Adipose tissue (tissue), 3 donors: ENCODE data around the gene SOCS6. TPM values are rescaled to one million over a fixed set of nuclear protein-coding genes. Genes with fewer than 3 reads are reported as not detected.

Experiments used
- H3K27ac ChIP-seq: one replicate; pipeline ENCODE4 v1.5.1; 2013; ENCODE audit warnings: low read depth, low read length
- WGBS, 3 donors: extraction: QIAGEN DNeasy Blood & Tissue Kit; methylation state at CpG; one replicate each; pipeline ENCODE4 v1.1.7; 2013; 5-methylcytosine and 5-hydroxymethylcytosine counted together
- polyA plus RNA-seq, 3 donors: library from polyadenylated mRNA; stranded (reverse); fragments of 200-250 nt; gene quantifications; one replicate each; pipeline ENCODE4 v1.2.3, GENCODE V29; 2013
- donor health status: healthy with polysubstance abuse.
- donor health status: Bipolar disorder and iron deficiency.
- donor health status: healthy.

SOCS6 gene
- polyA plus RNA-seq, 3 donors: 4.0 to 9.4 (median 4.5) TPM

DNA sequence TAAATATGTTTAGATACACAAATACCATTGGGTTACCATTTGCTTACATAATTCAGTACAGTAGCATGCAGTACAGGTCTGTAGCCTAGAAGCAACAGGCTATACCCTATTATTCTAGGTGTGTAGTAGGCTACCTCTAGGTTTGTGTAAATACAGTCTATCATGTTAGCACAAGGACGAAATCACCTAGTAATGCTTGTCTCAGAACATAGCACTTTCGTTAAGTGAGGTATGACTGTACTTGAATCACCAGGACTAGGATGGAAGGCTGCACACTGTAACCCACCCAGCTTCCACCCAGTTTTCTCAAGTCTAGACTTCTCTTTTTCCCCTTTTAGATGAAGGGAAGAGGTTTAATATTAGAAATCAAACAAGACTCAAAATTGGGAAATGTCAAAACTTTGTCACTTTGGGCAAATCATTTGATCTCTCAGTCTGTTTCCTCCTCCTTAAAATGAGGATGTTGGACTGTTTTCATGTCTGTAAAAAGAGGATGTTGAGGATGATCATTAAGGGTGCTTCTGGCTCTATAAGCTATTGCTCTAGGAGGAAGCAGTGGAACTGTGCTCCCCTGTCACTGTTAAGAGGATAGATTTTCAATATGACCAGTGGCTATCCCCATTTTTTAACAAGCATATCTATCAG is 3.7 kb upstream of the SOCS6 start:
- no peak overlapping the region for H3K27ac ChIP-seq
- 69 to 74% (median 74%) methylated on average over 2 of the region's 2 CpGs for WGBS, 3 donors

DNA sequence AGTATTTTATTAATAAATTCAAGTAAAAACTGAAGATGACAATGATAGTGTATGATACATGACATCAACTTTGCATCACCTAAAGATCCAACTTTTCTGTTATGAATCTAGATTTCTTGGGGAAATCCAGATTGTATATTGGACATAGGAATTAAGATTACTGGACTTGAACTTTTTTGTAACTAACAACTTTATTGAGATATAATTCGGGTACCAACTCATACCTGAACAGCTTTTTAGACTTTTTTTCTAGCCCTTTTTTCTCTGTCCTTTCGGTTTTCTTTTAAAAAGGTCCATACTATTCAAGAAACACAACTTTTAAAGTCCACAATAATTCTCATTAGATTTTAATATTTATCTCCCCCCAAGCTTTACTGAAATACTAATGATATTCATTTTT is 1.1 kb upstream of the SOCS6 start:
- no peak overlapping the region for H3K27ac ChIP-seq
- WGBS, 3 donors: 95 to 99% (median 98%) methylated on average over 2 of the region's 2 CpGs

DNA sequence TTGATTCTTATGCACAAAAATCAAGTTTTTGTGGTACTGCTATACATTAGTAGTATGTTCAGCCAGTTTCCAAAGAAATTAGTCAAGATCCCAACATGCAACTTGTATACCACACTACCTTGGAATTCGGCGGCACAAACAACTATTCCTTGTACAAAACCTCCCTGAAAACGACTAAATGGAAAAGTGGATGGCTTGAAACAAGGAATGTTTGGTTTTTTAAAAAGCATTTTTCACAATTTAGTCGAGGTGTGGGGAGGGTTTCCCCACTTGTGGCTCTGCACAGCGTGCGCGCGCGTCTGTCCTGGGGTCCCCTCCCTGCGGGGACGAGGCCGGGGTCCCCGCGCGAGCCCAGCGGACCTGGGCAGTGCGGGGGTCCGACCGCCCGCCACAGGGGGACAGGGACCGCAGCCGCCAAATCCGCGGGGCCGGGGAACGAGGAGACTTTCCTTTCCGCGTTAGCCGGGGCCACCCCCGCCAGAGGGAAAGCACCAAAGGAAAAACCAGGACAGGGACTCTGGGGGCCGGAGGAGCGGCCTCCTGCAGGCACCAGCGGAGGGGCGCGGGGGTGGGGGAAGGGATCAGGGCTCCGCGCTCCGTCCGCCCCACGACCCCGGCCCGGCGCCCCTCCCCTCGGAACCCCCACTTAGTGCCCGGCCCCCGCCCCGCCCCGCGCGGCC is 534 bp upstream of the SOCS6 start:
- WGBS, 3 donors: 2 to 4% (median 3%) methylated on average over 37 to 50 of the region's 50 CpGs
- no peak overlapping the region for H3K27ac ChIP-seq

DNA sequence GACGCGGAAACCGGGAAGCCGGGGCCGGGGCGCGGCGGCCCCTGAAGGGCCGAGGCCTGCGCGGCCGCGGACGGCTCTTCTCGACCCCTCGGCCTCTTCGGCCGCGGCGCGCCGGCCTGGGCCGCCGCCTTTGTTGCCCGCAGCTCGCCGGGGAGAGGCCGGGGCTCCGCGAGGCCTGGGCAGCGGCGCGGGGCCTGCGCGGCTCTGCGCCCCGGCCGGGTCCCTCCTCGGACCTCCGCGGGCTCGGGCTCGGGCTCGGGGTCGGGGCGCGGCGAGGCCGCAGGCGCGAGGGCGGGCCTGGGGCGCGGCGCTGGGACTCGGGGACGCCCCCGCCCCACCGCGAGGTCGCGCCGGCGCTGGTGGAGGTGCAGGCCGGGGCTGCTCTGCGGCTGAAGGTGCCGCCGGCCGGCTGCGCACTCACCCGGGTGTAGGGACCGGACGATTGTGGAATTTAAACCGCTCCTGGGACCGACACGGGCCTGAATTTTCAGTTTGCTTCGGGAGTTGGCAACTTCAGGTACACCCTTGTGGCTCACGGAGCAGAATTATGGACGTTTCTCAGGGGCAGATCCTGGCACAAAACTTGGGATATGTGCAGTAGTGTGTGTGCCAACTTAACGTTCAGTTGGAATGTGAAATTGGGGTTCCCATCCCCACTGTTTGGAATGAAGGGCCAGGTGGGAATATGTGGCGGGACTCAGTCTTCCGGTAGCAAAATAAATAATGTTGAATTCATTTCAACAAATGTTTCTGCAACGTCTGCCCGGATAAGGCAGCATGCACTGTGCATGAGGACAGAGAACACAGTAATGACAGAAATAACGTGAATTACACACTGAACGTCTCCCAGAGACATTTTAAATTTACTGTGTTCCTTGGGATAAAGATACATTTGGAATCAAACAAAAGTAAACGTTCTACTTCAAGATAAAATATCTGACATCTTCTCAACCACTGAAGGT is 787 bp downstream of the SOCS6 start:
- WGBS, 3 donors: 0 to 1% (median 1%) methylated on average over 63 to 87 of the region's 87 CpGs
- no peak overlapping the region for H3K27ac ChIP-seq

DNA sequence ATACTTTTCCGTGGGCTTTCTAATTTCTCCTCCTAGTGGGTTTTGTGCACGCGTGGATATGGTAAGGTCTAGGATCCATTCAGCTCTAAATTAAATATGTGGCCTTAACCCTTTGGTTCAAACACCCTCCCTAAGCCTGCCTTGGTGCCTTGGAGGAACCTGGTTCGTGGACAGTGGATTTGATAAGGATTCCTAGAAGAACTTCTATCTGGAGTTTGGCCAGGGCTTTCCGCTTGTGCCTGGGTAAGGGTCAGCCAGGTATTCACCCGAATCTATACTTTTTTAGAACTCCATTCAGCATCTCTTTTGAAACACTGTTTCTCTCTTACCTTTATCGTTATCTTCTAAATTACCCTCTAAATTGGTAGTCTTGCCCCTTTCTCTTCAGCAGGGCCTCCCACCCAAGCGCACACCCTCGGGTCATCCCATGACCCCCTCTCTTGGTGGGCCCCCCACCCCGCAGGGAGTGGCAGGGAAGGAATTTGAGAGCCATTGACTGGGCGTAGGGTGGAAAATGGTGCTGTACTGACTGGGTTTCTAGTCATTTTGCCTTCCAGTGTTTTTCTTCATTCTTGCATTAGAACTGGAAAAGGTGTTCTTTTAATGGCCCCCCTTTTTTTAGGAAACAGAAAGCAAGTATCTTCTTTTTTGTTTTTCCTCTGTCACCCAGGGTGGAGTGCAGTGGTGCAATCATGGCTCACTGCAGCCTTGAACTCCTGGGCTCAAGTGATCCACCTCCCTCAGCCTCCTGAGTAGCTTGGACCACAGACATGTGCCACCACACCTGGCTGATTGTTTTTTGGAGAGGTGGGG is 1.8 kb downstream of the SOCS6 start:
- 49 to 73% (median 68%) methylated on average over 11 of the region's 11 CpGs for WGBS, 3 donors
- no peak overlapping the region for H3K27ac ChIP-seq

DNA sequence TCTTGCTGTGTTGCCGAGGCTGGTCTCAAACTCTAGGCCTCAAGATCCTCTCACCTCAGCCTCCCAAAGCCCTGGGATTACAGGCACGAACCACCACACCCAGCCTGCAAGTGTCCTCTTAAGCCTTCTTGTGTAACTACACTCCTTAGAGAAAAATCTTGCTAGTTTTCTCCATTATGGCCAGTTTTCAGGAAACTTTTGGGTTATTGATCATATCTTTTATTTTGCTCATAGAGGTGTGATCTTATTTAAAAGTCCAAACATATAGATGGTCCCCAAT is 2.4 kb downstream of the SOCS6 start:
- WGBS, 3 donors: 78 to 92% (median 88%) methylated on average over 2 of the region's 2 CpGs
- H3K27ac ChIP-seq: no peak overlapping the region

DNA sequence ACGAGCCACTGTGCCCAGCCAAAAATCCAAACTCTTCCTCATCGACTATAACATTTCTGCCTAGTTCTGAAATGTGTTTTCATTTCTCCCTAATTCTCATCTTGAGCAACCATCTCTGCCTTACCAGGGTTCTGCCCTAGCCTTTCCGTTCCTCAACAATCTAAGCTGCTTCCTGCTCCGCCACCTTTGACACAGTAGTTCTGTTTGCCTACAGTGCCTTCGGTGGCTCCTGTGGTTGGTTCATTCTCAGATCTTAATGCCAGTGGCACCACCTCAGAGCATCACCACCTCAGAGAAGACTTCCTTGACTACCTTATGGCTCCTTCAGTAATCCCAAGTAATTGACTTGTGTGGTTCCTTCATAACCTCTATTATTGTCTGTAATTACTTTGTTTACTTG is 3.8 kb downstream of the SOCS6 start:
- WGBS, 3 donors: 52 to 91% (median 64%) methylated on average over 5 of the region's 5 CpGs

DNA sequence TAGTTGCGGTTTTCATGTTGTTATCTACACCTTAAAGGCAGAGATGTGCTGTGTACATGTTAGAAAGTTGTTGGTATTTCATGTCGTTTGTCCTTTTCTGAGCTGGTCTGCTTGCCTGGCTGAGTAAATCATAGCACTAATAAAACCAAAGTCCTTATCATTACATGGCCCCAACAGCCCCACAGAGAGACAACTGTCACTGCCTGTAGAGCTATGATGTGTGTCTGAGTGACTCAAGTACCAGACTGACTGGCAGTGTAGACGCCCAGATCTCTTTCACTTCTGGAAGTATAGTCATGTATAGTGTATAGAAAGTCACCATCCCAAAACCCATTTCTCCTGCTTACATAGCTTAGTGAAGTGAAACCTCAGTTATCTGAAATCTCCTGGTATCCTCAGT is 4.3 kb downstream of the SOCS6 start:
- no peak overlapping the region for H3K27ac ChIP-seq
- 55 to 85% (median 71%) methylated on average over 3 of the region's 3 CpGs for WGBS, 3 donors

More for the DNA sequence above, 3.8 kb downstream of the SOCS6 start:
- no peak overlapping the region for H3K27ac ChIP-seq

DNA sequence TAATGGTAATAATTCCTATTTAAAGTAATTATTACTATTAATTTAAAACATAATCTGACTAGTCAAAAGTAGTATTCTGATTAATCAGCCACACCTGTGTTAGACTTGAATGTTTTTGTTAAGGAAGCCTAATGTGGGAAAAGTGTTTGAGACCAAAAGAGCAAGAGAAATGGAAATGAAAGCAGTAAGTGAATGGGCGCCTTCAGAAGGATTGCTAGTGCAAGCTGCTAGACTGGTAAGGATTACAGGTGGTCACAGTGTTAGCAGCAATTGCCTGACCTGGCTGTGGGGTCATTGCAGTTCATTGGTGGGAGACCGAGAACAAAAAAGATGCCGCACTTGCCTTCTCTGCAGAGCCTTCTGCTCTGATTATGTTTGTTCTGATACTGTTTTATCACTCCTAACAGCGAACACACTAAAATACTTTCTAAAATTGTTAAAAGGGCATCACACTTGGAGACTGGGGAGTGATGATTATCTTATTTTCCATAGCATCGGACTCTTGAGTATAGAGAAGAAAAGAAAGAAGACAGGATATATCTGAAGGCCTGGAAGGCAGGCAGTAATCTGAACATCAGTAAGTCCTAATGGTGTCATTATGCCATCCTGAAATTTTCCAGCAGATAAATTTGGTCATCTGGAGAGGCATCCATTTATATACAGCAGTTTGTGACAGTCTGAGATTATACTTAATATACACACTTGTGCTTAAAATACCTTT is 5.8 kb downstream of the SOCS6 start:
- H3K27ac ChIP-seq: no peak overlapping the region
- WGBS, 3 donors: 82 to 93% (median 82%) methylated on average over 5 of the region's 5 CpGs

DNA sequence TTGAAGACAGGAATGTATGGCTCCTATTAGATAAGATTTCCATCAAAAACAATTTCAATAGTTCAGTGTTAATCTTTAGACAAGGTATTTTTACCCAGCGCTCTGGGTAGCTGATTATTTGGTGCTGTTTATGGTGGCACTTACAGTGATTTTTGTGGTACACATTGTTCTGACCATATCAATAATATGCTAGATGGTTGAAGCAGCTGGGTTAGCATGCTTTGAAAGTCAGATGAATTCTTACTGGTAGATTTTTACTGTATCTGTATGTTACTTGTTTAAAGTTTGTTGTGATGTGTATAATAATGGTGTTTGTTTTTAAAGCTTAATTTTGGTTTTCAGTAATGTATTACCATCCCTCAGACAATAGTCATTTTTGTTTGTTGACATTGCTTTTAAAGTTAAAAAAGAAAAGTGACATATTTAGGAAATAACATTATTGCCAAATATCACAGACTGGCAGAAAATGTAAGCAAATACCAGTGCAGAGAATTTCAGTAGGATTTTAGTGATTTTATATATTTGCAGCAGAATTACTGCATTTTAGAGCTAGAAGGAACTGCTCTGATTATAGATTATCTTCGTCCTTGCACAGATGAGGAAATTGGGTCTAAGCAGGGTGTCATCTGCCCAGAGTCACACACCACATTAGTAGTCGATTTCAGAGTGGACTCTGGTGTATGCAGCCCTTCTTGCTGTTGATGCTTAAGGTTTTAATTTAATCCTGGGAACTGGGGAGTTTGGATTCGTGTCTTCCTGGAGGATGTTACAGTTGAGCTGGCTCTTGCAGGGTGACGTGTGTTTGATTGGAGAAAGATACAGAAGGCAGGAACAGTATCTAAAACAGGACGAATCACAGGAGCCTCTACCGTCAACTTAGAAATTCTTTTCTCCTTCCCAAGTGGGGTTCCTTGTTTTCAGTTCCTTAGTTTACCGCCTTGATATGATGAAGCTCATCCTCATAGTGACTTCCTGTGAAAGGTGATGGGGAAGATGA is 6.6 kb downstream of the SOCS6 start:
- WGBS, 3 donors: 50 to 57% (median 54%) methylated on average over 8 of the region's 8 CpGs
- no peak overlapping the region for H3K27ac ChIP-seq

DNA sequence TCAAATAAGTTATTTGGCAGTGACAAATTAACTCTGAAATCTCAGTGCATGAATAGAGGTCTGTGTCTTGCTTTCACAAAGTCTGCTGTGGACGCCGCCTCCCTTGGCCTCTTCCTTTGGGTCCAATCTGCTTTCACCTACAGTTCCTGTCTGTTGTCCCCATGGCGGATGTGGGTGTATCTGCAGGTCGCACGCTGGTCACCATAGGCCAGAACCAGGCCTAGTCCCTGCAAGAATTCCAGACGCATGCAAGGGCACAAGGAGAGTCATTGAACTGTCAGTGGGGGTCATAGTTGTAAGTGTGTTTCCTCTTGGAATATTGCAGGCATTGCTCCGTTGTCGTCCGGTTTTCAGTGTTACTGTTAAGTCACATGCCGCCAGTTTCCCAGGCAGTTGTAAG is 7.4 kb downstream of the SOCS6 start:
- H3K27ac ChIP-seq: no peak overlapping the region
- WGBS, 3 donors: 49 to 76% (median 59%) methylated on average over 10 of the region's 10 CpGs

DNA sequence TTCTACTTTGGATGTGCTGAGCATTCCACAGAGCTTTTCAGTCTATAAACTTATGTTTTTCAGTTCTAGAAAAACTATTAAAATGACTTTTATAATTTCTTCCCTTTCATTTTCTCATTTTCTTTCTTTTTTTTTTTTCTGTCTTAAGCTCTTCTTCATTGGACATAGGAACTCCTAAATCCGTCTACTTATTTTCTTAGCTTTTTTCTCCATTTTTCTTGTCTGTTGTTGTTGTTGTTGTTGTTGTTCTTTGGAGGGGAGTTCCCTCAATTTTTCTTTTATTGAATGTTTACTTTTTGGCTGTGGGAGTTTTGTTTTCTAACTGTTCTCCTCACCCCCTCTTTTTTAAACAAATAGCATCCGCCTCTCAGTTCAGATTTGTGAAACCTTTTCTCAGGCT is 7.9 kb downstream of the SOCS6 start:
- H3K27ac ChIP-seq: no peak overlapping the region
- 78 to 93% (median 81%) methylated on average over 2 of the region's 2 CpGs for WGBS, 3 donors

DNA sequence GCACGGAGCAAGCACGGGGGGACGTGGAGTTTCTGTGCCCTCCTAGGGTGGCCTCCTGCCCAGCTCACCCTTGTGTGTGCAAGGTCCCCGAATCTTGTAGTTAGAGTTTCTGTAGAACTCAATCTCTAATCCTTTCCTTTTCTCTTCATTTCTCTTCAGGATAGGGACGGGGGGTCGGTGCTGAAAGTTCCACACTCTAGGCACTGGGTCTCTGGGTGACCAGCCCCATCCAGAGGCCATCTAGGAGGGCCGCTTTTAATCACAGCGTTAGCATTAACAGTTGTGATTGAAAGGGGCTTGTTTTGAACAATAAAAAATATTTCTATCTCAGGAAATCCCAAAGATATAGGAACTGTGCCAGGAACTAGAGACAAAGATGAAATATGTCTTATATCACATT is 10.5 kb downstream of the SOCS6 start:
- 73 to 76% (median 74%) methylated on average over 8 of the region's 8 CpGs for WGBS, 3 donors
- H3K27ac ChIP-seq: no peak overlapping the region

DNA sequence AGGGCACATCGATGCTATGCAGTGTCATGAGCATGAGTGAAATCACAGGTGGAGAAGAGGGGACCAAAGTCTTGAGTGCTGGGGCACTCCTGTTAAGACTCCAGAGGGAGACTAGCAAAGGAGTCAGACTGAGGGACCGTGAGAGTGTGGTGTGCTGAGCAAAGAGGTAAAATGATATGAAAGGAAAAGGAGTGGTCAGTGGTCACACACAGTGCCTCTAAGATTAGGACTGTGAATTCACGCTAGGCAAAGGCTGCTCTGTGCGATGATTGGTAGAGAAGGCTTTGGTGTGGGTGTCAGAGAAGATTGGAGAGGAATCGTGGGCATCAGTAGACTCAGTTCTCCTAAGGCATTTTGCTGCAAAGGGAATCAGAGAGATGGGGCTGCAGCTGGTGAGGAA is 12.8 kb downstream of the SOCS6 start:
- WGBS, 3 donors: 92 to 95% (median 93%) methylated on average over 5 of the region's 5 CpGs
- H3K27ac ChIP-seq: no peak overlapping the region

DNA sequence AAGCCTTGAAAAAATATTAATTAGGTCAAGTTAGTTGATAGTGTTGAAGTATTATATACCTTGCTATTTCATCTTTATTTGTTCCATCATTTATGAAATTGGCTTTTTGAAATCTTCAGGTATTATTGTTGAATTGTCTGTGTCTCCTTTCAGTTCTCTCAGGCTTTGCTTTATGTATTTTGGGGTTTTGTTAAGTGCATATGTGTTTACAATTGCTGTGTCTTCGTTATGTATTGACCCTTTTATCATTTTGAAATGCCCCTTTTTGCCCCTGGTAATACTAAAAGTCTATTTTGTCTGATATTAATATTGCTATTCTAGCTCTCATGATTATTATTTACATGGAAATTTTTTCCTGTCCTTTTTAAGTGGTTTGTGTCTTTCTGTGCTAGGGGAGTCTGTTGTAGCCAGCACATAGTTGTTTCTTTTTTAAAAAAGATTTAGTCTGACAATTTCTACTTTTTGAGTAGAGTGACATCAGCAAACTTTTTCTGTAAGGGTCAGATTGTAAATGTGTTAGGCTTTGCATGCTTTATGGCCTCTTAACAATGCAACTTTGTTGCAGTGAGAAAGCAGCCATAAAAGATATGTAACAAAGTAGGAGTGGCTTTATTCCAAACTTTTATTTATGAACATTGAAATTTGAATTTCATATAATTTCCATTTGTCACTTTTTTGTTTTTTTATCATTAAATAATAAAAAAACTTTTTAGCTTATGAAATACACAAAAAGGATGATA is 19.9 kb downstream of the SOCS6 start:
- WGBS, 3 donors: 92 to 97% (median 96%) methylated on average over 1 of the region's 1 CpG
- no peak overlapping the region for H3K27ac ChIP-seq

DNA sequence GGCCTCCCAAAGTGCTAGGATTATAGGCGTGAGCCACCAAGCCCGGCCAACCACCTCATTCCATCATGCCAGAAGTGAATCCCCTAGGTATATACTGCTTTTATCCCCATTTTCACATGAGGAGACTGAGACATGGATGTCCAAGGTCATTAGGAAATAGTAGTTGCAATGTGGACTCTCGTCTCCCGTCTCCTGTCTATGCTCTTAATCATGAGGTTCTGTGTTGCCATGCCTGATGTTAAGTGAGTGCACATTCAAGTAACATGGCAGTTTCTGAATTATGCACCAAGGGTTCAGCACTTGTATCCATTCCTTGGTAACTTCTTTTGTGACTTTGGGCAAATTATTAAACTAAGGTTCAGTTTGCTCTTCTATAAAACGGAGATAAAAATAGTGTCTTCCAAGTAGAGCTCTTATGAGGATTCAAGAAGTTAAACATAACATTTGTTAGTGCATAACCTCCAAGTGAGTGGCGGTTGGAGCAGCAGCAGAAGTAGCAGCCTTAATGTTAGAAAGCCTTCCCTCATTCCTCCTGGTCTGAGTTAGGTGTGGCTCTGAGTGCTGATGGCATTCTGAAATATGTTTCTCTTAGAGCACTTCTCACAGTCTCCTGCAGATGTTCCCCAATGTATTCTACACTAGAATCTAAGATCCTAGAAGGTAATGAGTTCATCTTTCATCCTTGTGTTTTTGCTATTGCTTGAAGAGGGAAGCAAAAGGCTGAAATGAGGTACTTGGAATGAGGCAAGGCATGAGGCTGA is 21.9 kb downstream of the SOCS6 start:
- WGBS, 3 donors: 79 to 93% (median 93%) methylated on average over 6 of the region's 6 CpGs
- H3K27ac ChIP-seq: no peak overlapping the region
